NCI-H524 treated with DMSO at 0.1 percent for 48 hours (cell line): ENCODE results near the gene SVBP.
"Not testable (repeated sequence)": the region's sequence is repeated elsewhere in the genome, so short reads cannot be mapped to it uniquely, and the experiment has no call there.

Experiments used
- DNase-seq: peaks from one replicate; lab custom pipeline; 2025; lab: John Stamatoyannopoulos, UW

SVBP gene

DNA sequence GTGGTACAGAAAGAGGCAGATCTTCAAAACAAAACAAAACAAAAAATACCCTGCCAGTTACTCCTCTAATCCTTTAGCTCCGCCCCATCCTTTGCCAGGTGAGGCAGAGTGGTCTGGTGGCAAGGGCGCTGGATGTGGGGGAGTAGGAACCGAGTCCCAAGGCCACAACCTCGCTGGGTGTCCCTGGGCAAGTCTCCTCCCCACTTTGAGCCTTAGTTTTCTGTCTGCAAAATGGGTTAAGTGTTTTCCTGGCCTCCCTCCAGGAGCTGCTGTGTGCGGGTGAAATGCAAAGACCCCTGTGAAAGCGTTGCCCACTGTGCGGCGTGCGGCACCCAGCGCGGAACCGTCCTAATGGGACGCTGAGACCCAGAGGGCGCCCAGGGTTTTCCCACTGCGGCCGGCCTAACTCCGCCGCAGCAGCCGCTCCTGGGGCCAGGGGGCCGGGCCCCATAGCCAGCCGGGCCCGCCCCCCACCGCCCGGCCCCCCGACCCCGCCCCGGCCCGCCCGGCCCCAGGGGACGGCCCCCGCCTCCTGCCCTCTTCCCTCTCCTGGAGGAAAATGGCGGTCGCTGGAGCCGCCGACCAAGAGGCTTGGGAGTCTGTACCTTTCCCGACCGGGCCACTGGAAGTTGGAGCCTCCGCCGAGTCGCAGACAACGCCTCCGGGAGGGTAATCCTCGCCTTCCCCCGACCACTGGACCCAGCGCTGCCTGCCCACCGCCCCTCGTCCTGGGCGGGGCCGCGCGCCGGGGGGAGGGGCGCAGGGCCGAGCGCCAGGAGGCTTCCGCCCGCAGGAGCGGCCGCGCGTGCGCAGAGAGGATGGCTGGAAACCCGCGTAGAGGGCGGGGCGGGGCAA is at the start of gene SVBP, which contains the start of gene ERMAP:
Gene SVBP, minus strand, starts transcription at position 813 of the 855 bp plus-strand sequence. CDS start 853 bp downstream, outside the sequence.
Gene ERMAP, plus strand, starts transcription at position 538 of the 855 bp plus-strand sequence. CDS start 13,327 bp downstream, outside the sequence.
- no peak for DNase-seq

- no peak for DNase-seq
Measured at GRCh38 chr1:42866549-42866948, 49.4 kb upstream of the SVBP start.

DNA sequence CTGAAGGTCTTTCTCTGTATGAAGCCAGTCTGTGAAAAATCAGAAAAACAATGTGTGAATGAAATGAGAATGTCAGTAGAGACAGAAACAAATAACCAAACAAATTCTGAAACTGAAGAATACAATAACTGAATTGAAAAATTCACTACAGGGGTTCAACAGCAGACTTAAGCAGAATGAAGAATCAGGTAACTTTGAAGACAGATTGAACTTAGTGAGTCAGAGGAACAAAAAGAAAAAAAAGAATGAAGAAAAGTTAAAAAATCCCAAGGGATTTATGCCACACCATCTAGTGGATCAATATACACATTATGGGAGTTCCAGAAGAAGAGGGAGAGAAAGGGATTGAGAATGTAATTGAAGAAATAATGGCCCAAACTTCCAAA is 43.8 kb upstream of the SVBP start:
- DNase-seq: no peak

- DNase-seq: no peak
Measured at GRCh38 chr1:42860339-42861013, 43.3 kb upstream of the SVBP start.

DNA sequence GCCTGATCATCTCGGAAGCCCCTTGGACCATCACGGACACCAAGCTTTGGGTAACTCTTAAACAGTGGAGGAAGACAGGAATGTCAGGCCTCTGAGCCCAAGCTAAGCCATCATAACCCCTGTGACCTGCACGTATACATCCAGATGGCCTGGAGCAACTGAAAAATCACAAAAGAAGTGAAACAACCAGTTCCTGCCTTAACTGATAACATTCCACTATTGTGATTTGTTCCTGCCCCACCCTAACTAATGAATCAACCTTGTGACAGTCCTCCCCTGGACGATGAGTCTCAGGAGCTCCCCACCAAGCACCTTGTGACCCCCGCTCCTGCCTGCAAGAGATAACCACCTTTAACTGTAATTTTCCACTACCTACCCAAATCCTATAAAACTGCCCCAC is 42.2 kb upstream of the SVBP start:
- not testable (repeated sequence) for DNase-seq

GRCh38 chr1:42856554-42856953 is 39.4 kb upstream of the SVBP start:
- not testable (repeated sequence) for DNase-seq

DNA sequence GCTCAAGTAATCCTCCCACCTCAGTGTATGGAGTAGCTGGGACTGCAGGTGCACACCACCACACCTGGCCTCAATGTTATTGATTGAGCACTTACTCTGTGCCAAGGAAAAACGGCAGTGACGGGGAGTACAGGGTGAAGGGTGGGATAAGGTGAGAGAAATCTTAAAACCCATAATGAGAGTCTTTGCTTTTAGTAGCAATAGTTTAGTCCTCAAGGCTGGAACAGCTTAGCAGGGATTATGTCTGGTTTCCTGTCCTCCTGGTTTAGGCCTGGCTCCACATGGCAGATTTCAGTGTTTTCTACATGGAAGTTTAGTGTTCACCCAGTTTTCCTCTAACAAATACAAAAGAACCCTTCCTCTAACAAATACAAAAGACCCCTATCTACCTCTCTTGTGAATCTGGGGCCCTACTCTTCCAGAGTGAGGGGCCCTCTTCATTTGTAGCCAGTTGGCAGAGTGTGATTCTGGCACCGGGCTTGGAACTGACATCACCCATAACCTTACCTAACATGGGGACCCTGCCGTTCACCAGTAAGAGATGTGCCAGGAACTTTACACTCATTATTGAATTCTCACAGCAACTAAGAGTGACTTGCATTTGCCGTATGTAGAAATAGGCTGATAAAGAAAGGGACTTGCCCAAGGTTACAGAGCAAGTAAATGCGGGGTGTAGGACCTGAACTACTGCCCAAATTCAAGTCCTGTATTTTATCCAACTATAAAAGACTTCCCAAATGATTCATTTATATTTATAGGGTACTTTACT is 36.1 kb upstream of the SVBP start:
- DNase-seq: no peak

DNA sequence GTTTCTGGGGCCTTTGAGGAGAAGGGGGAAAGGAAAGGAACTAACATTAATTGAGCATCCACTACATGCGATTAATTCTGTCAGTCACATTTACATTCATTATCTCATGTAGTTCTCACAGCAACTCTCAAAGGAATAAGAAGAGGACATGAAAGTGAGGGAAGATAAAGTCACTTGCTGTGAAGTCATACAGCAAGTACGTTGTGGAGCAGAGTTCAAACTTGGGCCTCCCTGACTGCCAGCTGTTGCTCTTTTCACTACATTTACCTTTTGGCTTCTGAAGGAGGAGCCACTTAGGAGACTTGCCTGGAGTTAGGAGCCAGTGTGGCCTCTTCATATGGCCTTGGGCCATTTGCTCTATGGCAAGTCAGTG is 35.4 kb upstream of the SVBP start:
- DNase-seq: no peak

GRCh38 chr1:42851960-42852607 is 34.9 kb upstream of the SVBP start:
- DNase-seq: no peak

DNA sequence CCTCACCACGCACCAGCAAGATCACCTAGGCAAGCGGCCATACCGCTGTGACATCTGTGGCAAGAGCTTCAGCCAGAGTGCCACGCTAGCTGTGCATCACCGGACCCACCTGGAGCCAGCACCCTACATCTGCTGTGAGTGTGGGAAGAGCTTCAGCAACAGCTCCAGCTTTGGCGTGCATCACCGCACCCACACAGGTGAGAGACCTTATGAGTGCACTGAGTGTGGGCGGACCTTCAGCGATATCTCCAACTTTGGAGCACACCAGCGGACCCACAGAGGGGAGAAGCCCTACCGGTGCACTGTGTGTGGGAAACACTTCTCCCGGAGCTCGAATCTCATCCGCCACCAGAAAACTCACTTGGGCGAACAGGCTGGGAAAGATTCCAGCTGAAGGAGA is 34.2 kb upstream of the SVBP start:
- no peak for DNase-seq

- DNase-seq: no peak
Measured at GRCh38 chr1:42849944-42850343, 32.7 kb upstream of the SVBP start.

DNA sequence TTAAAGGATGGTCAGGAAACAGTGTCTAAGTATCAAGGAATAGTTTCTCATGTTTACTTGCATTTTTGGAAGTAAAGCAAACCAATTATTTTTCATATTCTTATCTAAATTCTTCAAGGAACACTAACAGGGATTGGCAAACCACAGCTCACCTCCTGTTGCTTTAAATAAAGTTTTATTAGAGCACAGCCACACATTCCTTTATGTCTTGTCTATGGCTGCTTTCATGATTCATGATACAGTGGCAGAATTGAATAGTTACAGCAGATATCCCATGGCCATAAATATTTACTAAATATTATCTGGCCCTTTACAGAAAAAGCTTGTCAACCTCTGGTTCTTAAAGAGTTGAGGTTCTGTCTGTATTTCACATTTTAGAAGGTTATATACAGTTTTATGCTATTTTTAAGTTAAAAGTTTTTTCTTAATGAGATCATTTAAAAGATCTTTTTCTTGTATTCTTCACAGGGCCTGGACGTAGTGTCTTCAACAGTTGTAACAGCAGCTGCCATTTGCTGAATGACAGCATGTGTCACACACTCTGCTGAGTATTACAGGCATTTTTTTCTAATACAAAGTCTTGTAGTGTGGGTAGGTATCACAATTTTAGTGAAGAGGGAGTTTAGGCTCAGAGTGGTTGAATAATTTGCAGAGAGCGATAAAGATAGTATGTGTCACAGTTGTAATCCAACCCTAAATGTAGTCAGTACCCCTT is 31.8 kb upstream of the SVBP start:
- DNase-seq: no peak

DNA sequence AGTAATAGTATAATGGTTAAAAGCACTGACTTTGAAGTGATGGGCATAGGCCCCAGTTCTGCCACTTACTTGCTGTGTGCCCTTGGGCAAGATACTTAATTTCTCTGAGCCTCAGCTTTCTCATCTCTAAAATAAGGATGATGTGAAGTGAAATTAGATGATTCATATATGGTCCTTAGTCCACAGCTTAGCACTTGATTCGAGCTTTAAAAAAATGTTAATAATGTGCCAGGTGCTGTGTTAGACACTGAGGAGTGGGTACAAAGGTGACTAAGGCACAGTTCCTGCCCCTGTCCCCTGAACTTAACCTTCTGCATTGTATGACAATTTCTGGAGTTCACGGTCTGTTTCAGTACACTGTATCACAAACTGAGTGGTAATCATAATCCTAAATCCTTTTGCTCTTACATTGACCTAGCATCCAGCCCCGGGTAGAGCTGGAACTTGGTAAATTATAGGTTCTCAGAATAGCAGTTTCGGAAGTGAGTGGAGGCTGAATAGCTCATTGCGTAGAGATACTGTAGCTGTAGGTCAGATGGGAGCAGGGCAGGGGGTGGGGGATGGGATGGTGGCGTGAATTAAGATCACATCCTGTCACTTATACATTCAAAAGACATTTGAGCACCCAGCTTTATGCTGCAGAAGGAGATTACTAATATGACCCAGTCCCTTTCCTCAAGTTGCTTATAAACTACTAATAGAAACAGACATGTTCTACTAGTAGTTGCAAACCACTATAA is 30.7 kb upstream of the SVBP start:
- no peak for DNase-seq

DNA sequence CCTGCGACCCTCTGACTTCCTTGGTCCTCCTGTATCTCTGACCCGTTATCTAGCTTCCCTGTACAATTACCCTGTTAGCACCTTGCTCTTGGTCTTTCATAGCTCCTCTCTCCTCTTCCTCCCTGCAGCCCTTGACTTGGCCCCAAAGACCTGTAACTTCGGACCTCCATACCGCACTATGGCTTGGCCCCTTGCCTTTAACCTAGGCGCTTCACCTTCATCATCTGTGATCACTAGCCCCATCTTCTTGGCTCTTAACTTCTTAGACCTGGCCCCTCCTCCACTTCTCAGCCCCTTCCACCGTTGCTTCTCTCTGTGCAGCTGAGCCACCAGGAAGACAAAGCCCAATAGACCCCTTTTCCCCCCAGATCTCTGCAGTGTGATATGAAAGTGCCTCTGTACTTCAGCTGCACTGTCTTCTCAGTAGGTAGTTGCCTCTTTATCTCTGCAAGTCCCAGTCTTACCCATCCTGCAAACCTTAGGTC is 30.0 kb upstream of the SVBP start:
- DNase-seq: no peak

DNA sequence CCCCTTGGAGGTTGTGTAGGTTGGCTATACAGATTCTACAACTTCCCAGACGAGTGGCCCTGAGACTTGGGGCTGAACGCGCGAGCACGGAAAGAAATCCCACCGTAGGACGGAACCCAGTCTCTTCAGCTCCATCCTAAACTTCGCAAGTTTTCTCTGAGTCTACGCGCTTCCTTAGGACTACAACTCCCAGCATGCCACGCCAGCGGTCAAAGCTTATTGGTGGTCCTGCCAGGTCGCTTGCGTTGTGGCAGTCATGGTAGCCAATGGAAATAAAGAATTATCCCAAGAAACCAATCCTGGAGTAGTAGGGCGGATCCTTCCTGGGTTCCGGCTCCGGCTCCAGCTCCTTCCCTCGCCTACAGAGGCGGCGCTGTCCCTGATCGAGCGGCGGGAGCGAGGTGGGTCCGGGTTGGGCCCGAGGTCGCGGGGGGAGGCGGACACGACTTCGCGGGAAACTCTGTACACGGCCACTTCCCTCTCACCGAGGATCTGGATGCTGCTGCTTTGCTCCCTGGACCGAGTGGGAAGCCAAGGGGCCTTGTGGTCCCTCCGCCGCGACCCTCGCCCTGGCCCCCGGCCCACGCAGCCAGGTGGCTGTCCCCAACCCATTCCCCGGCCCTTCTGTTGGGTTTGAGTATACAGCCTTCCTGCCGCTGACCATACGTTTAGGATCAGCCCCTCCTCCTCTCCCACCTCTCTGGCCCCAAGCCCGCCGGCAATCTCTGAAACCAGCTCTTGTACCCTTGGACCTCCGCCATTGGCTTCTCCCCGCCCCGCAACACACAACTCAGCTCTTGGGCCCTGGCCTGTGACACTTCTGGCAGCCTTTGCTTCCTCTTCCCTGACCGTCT is 29.3 kb upstream of the SVBP start, which contains the start of gene ZNF691:
Gene ZNF691, plus strand, starts transcription at position 357 of the 854 bp plus-strand sequence. CDS start 3,046 bp downstream, outside the sequence.
- DNase-seq: peak; percentile 90

GRCh38 chr1:42845866-42846256 is 28.7 kb upstream of the SVBP start:
- DNase-seq: no peak

- DNase-seq: no peak
Measured at GRCh38 chr1:42845193-42845592, 28.0 kb upstream of the SVBP start.

DNA sequence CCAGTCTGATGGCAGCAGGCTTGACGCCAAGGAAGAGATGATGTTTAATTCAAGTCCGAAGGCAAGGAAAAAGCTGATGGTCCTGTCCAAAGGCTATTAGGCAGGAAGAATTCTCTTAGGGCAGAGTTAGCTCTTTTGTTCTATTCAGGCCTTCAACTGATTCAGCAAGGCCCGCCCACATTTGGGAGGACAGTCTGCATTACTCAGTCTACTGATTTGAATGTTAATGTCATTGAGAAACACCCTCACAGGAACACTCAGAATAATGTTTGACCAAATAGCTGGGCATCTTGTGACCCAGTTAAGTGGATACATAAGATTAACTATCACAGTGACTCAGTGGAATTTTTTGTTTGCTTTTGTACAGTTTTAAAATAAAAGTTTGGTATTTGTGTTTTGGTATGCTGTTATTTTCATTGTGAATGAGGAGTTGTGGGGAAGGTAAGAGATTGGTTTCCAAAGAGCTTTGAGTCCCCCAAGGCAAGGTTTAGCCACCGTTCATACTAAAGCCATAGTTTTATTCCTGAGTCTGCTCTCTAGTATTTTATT is 27.5 kb upstream of the SVBP start:
- DNase-seq: no peak
